ENCODE data around the gene GRB2.

Gene GRB2

DNA sequence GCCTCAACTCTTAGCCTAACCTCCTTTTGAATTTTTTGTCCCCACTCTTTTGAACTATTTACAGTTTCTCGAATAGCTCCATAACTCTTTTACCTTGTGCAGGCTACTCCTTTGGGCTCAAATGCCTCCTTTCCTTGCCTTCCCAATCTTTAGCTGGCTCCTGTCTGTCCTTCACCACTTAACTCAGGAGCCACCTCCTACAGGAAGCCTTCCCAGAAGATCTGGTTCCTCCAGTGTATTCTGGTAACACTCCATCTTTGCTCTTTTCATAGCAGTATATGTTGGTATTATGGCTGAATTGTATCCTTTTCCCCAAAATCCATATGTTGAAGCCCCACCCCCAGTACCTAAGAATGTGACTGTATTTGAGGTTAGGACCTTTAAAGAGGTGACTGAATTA is 9.0 kb upstream of the GRB2 start:
- DNase-seq (ENCODE audit: low read depth): no peak

GRCh38 chr17:75412455-75413317 is 7.2 kb upstream of the GRB2 start:
- DNase-seq (ENCODE audit: low read depth): peak; percentile 46

DNA sequence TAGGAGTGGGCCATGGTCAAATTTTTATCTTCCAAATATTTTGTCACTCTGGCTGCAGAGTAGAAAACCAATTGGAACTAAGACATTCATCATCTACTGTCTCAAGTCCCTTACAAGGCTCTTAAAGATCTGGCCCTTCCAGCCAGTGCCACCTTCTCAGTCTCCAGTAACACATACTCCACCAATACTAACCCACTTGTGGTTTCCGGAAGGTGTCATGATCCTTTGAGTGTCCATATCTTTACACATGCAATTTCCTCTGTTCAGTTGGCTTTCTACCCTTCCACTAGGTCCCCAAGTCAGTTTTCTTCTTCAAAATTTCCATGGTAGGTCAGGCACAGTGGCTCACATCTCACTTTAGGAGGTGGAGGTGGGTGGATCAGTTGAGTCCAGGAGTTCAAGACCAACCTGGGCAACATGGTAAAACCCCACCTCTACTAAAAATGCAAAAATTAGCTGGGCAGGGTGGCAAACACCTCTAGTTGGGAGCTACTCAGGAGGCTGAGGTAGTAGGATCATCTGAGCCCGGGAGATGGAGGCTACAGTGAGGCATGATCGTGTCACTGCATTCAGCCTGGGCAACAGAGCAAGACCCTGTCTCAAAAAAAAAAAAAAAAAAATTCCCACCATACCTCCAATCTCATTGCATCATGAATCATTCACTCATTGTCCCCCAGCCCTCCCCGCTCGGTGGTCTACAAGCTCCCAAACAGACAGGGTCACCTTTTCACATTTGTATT is 6.0 kb upstream of the GRB2 start:
- DNase-seq (ENCODE audit: low read depth): no peak

DNA sequence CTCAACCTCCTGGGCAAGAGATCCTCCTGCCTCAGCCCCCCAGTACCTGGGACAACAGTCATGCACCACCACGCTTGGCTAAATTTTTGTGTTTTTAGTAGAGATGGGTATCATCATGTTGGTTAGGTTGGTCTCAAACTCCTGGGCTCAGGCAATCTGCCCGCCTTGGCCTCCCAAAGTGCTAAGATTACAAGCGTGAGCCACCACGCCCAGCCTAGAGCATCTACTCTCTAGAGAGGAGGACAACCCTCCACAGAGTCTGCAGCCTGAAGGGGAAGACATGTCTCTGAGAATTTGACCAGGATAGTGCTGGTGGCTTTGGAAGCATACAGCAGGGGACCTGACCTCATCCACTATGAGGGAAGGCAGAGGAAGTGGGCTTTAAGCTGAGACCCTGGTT is 4.7 kb upstream of the GRB2 start:
- no peak for DNase-seq (ENCODE audit: low read depth)

DNA sequence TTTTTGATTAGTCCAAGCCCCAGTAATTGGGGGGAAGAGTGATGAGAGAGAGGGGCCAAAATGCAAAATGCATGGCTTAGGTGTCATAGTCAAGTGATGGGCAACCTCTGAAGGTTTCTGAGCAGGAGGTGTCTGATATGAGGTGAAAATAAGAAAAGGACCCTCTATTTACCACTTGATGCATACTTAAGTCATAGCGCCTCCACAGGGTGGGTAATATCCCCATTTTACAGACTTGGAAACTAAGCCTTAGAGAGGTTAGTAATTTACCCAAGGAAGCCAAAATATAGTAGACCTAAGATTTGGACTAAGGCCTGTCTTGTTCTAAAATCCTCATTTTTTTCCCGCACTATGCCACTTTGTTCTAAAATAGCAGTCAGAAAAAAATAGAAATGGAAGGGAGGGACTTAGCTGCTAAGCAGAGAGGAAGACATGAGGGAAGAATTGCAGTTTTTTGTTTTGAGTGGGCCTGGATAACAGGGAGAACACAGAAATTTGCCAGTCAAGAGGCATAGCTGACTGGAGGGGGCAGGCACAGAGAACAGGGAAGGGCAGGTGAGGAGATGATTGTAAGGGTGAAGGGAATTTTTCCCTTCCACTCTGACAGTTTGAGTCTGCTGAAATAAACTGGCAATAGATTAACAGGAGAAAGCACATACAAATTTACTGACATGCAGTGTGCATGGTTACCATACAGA is 2.3 kb upstream of the GRB2 start:
- DNase-seq (ENCODE audit: low read depth): no peak

- no peak for DNase-seq (ENCODE audit: low read depth)
Observed at GRCh38 chr17:75406222-75406615, 741 bp upstream of the GRB2 start.

DNA sequence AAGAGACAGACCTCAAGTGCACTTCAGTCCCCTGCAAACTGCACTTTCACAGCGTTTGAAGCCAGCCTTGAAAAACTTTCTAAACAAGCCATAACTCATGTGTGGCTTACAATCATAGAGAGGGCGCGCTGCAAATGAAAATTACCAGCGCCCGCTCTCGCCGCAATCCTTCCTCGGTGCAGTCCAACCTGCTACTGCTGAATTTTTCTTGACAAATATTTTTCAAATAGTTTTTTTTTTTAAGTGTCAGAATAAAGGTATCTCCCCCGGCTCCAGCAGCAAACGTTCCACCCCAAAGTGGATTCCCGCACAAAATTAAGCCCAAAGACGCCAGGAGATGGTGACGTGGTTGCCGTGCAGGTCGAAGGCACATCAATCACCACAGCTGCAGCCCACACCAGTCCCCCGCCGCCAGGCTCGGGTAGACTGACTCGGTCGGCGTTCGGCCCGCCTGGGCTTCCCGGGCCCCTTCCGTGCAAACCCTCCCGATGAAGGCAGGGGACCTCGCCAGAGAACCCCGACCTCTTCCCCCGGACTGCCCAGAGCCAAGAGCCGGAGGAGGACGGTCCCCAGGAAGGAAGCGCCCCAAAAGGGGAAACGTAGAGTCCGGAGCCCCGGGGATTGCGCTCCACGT is 630 bp downstream of the GRB2 start:
- peak; percentile 33 for DNase-seq (ENCODE audit: low read depth)

DNA sequence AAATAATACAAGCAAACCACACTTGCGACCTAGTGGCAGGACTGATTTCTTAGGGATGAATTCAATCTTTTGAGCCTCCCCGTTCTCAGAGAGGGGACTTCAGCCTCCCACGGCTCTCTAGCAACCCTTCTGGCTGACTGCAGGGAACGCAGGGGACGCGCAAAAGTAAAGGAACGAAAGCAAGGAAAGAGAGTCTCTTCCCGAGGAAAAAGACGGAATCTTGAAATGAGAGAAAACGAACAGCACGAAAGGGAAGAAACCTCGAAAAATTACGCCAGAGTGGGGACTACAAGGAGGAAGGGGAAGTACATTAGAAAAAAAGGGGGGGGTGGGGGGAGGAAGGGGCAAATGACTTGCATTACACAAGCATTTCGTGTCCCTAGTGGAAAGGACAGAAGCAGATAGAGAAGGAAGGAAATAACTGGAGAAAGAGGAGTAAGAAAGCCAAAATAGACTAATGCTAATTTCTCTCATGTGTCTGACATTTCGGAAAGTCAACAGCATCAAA is 1.2 kb downstream of the GRB2 start:
- peak; percentile 20 for DNase-seq (ENCODE audit: low read depth)

DNA sequence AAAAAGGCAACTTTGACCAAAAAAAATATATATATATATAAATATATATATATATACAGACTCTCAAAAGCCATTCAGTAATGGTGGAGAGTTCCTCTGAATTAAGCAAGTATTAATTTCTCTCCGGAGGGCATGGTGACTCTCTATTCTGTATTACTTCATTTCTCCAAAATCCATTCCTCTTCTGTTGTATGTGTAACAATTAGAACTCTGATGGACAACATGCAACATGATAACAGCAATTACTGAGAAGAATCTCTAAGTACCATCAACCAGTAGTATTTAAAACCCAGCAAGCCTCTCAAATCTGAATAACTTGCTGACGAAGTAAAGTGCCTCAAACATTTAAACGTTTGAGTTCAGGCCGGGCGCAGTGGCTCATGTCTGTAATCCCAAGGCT is 2.3 kb downstream of the GRB2 start:
- DNase-seq (ENCODE audit: low read depth): no peak

DNA sequence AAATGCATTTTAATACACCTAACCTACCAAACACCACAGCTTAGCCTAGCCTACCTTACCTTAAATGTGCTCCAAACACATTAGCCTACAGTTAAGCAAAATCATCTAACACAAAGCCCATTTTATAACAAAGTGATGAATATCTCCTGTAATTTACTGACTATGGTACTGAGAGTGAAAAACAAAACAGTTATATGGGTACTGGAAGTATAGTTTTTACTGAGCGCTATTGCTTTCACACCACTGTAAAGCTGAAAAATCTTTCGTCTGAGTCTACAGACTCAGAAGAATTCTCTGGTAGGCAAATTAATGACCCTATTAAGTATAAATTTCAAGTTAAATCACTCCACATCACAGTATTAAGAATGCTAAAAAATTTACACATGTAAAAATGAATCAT is 3.5 kb downstream of the GRB2 start:
- DNase-seq (ENCODE audit: low read depth): no peak

DNA sequence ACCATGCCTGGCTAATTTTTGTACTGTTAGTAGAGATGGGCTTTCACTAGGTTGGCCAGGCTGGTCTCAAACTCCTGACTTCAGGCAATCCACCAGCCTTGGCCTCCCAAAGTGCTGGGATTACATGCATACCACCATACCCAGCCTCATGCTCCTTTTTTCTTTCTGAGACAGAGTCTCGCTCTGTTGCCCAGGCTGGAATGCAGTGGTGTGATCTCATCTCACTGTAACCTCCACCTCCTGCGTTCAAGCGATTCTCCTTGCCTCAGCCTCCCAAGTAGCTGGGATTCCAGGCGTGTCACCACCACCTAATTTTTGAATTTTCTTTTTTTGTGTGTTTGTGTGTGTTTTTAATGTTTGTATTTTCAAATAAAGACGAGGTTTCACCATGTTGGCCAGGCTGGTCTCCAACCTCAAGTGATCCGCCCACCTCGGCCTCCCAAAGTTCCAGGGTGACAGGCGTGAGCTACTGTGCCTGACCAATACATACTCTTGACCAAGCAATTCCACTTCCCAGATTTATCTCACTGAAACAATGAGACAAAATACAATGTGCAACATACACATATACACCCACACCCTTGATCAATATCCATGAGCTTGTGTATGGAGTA is 5.0 kb downstream of the GRB2 start:
- DNase-seq (ENCODE audit: low read depth): no peak

DNA sequence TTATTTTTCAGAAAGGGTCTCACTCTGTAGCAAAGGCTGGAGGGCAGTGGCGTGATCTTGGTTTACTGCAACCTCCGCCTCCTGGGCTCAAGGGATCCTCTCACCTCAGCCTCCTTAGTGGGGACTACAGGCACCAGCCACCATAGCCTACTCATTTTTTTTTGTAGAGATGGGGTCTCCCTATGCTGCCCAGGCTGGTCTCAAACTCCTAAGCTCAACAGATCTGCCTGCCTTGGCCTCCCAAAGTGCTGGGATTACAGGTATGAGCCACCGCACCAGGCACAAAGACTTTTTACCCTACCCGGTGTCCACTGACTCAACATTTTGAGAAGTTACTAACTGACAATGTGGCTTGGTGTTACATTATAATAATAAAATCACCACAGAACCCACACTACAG is 7.2 kb downstream of the GRB2 start:
- DNase-seq (ENCODE audit: low read depth): no peak

- DNase-seq (ENCODE audit: low read depth): no peak
Observed at GRCh38 chr17:75397217-75397616, 8.3 kb downstream of the GRB2 start.

- no peak for DNase-seq (ENCODE audit: low read depth)
Observed at GRCh38 chr17:75396796-75397195, 8.7 kb downstream of the GRB2 start.

- DNase-seq (ENCODE audit: low read depth): no peak
Observed at GRCh38 chr17:75396025-75396424, 9.5 kb downstream of the GRB2 start.

- no peak for DNase-seq (ENCODE audit: low read depth)
Observed at GRCh38 chr17:75394332-75394918, 11.1 kb downstream of the GRB2 start.

DNA sequence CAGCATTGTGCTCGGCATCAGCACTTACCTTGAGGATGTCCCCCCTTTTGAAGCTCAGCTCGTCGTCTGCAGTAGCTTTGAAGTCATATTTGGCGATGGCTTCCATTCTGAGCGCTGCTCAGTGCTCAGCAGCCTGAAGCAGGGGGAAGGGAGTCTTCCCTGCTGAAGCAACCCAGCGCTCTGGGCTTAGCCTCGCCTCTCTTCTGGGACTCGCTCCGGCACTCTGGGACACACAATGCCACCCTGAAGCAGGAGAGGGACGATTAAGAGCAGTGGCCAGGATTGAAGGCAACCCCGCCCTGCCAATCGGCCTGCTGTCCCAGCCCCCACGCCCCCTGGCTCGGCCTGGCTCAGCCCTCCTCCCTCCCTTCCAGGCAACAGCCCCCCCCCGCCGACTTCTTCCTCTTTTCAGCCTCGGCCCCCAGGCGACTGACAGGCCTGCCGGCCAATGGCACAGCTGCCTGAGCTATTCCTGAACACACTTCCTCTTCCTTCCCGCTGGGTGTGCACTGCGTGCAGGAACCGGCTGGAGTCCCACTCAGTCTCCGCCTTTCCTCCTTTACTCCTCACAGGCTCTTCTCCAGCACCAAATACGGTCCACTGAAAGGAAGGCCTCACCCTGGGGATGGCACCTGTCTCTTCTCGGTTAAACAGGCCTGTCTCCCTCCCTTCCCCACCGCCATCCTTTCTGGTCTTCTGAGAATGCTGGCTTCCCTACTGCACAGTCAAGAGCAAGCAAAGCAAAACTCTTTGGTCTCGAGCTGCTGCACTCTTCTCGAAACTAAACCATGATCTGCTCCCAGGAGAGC is 11.8 kb downstream of the GRB2 start:
- peak; percentile 72 for DNase-seq (ENCODE audit: low read depth)

DNA sequence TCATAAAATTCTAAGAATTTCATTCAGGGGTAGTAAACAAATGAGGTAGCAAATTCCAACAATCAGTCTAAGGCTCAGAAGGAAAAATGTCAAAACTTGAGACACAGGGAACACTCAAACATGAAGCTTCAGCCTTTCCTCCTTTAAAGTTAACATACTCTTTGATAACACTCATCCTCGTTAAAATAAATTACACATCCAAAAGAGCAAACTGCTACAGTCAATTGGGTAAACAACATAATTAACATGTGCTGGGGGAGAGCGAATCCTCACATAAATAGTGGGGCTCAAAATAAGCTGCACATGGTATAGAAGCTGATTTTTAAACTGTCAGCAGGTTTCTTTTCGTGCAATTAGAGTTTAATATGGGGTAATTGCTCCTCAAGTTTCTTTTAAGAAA is 12.9 kb downstream of the GRB2 start:
- no peak for DNase-seq (ENCODE audit: low read depth)

- DNase-seq (ENCODE audit: low read depth): no peak
Observed at GRCh38 chr17:75390982-75391381, 14.5 kb downstream of the GRB2 start.

GRCh38 chr17:75388476-75389030 is 16.9 kb downstream of the GRB2 start:
- DNase-seq (ENCODE audit: low read depth): no peak
